HG02759 (cell line): Measurements from ENCODE around the gene TPRG1L.

ENCODE experiments used
- ATAC-seq: cut with Tn5 transposase; IDR thresholded peaks from one replicate; pipeline ENCODE4 v1.9.1; 2021; ENCODE audit warnings: mild to moderate bottlenecking, moderate library complexity; ENCODE audit not compliant: unreplicated experiment

TPRG1L gene

DNA sequence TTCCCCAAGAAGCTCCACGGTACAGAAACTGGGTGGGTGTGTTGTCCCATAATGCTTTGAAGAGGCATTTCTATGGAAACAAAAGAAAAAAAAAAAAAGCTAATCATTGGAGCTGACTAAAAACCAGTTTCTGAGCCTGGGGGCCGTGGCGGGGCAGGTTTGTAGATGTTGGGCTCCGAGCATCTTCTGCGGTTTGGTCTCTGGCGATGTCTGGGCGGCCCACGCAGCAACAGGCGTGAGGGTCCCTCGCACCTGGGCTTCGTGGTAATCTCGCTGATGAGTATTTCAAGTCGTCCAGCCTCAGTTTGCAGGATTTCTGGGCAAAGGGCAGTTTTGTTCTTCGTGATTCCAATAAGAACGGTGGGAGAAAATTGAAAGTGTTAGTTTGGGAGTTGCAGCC lies 34.3 kb downstream of the TPRG1L start:
- no peak for ATAC-seq

DNA sequence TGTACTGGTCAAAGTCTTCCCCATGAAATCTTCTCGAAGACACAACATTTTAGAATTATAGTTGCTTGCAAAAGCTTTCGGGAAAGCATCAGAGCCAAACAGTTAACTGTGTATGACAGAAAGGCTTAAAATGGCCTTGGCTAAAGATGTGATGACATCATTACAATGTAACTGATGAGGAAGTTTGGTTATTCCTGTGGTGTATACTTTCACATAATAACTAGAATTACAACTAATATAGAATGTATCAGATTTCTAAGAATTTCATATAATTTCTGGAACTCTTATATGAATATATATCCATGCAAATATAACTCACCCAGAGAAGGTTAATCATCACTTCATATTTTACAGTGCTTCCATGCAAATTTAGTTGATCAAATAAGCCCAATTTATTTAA lies 35.9 kb downstream of the TPRG1L start:
- ATAC-seq, result no peak

DNA sequence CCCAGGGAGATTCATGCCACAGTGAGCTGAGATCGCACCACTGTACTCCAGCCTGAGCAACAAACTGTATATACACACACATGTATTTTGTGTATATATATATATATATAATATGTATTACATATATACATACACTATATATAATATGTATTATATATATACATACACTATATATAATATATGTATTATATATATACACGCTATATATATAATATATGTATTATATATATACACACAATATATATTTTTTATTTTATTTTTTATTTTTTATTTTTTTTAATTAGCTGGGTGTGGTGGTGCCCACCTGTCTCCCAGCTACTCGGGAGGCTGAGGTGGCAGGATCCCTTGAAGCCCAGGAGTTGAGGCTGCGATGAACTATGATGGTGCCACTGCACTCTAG lies 36.8 kb downstream of the TPRG1L start:
- no peak for ATAC-seq

- no peak for ATAC-seq
Measured at GRCh38 chr1:3662080-3662671, 37.4 kb downstream of the TPRG1L start.

DNA sequence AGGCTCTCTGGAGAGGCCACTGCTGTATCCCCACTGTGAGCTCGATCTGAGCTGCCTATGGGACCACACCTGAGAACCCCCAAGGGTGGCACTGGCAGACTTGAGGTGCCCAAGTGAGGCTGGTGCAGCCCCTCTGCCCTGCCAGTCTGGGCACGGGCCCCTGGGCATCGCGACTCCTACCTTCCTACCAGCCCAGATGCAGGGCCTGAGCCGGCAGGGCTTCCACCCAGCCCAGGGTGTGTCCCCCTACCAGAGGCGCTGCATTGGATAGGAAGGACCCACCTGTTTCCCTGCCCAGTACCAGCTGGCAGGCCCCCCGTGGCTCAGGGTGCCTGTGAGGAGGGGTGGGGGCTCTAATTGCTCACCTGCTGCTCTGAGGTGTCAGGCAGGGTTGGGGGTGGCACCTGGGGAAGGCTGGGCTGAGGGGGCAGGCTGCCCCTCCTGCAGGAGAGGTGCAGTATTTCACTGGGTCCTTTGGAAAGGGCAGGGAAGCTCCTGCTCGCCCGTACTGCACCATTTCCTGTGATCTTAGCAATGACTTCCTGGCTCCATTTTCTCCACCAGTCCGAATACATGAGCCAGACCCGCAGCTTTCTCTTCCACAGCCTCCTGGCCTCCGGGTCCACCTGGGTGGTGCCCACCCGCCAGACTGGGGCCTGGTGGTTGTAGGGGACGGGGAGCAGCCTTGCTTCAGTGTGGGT lies 39.3 kb downstream of the TPRG1L start:
- no peak for ATAC-seq

DNA sequence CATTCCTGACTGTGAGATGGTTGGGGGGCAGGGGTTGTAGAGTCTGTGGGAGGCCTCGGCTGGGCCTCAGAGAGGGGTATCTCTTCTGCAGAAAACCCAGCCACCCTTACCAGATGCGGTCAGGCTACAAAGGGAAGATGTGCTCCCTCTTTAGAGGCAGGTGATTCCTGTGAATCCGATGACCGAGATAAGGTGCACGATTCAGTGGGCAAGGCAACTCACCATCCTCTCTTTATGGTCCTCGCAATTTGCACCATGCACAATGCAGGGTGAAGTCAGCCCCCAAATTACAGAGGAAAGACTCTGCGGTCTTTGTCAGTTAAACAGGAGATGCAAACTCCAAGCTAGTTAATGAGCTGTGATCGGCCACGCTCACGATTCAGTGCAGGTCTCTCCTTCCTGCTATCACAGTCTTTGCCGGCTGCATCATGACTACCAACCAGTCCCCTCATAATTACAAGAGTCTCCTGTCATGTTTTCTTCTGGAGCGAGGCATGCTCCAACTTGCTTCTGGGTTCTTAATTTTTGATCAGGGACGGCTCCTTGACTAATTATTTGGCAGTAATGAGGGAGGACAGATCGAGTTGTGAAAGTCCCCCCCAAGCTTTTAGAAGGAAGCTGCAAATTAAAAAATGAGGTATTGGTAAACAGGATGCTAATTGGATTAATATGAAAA lies 40.0 kb downstream of the TPRG1L start:
- ATAC-seq, result no peak

DNA sequence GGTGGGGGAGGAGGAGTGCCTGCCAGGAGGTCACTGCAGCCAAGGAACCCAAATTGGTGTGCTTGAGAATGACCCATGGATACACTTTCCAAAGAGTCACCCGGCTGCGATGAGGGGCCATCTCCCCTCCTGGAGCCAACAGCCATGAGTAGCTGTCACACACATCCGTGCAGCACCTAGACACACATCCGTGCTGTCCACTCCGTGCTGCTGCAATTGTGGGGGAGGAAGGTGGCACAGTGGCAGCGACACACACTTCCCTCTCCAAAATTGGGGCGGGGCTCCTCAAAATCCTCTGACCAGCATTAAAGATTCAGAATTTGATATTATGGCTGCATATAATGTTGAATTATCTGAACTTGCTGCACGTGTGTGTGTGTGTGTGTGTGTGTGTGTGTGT lies 43.3 kb downstream of the TPRG1L start:
- no peak for ATAC-seq

DNA sequence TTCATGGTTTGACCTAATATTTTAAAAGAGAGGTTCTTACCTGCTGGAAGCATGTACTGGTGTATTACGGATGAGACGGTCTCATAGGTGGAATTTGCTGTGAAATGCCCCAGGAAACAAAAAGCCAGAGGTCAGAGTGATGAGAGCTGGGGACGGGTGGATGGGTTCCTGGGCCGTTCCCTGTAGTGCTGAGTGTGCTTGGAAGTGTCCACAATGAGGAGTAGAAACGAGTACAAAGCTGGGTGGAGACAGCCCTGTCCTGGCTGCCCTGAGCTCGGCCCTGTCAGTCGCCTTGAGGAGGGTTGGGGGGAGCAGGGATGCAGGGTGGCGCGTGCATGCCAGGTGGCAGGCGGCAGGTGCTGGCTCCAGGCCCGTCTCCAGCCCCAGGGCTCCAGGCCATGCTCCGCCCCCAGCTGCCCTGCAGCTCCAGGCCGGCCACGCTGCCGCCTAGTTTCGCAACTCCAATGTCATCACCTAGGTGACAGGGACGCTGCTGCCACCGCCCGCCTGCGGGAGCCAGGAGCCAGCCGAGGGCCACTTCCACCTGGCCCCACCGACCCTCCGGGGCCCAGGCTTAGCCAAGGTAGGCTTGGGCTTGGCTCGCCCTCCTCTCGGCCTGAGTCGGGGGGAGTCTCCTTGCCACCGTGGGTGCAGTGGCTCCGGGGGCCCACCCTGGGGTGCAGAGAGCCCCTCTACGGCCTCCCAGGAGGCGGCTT lies 43.9 kb downstream of the TPRG1L start:
- no peak for ATAC-seq

DNA sequence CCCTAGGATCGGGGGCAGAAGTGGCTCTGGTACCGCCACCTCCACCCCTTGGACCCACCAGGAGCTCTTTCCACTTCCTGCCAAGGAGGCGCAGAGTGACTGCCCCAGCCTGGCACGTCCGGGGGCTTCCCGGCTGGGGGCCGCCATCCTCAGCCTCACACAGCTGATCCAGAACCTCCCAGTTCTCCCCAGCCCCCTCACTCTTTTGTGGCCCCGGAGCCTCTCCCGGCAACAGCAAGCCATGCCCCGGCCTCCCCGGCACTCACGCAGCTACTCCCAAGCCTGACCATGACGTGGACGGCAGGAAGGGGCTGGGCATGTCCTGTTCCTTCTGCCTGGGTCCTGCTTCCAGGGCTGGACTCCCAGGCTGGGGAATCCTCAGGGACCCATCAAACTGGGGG lies 44.6 kb downstream of the TPRG1L start:
- ATAC-seq, result no peak

- no peak for ATAC-seq
Measured at GRCh38 chr1:3669971-3670431, 45.2 kb downstream of the TPRG1L start.

DNA sequence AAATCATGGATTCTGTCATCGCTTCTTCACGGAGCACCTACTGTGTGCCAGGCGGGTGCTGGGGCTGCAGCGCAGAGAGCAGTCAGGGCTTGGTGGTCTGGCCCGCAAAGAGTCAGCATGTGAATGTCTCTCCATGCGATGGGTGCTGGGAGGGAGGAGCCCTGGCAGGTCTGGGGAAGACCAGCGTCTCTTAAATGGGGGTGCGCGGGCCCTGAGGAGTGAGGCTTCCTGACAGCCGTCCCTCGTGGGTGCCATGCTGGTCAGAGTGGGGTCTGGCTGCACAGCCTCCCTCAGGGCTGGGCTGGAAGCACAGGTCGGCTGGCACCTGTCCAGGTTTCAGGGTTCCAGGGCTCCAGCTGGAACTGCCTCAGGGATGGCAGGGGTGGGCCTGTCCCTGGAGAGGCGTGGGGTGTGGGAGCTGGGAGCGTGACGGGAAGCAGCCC lies 46.0 kb downstream of the TPRG1L start:
- ATAC-seq, result no peak

DNA sequence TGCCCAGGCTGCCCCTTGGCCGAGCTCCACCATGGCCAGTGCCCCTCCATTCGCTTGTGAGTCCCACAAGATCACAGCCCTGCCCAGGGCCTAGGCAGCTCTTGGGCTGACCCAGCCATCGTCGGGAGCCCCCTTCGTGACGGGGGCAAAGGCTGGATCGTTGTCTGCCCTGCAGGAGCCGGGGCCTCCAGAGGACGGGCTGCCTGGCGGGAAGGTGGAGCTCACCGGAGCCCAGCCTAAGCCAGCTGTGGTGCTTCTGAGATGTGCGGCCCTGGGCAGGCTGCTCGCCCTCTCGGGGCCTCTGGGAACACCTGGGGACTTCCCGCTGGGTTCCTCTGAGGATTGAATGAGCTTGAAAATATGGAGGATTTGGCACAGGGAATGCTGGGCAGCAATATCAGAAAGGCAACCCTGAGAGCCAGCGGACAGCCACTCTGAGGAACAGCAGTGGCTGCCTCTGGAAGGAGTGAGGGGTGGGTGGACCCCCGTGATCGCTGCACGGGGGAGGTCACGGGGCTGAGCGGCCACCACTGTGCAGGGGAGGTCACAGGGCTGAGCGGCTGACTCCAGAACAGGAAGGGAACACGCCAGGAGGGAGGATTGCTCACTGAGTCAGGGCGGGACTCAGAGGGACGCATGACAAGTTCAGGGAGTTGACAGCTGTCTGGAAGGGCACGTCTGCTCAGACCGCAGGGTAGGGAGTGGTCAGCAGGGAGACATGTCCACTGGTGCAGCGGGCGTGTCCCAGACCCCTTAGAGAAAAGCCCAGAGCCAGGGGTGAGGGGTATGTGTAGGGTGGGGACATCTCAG lies 46.8 kb downstream of the TPRG1L start:
- no peak for ATAC-seq

DNA sequence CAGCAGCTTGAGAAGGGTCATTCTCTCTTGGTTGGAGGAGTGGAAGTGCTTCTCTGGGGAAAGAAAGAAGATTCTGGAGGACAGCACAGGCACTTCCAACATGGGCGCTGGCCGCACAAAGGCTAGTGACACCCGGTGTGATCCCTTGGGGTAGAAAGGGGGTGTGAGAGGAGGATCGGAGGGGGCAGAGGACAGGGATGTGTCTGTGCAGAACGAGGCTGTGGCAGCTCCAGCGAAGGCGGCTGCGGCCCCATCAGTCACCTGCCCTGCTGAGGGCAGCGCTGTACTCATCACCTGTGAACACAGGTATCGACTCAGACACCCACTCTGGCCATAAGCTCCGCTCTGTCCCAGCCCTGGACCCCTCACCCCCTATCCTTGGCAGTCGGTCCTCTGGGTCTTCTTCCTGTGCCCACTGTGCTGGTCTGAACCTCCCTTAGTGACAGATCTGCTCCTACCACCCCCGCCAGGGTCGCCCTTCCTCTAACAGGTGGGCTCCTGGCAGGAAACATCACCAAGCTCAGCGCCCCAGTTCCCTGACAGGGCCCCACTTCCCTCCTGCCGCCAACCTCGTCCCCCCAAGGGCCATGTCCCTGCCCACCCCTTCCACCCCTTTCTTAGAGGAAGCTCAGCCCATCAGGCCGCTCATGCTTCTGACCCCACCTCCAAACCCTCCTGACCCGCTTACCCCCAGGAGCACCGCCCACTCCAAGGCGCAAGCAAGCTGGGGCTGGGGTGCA lies 47.6 kb downstream of the TPRG1L start:
- no peak for ATAC-seq

GRCh38 chr1:3672971-3673361 lies 48.2 kb downstream of the TPRG1L start:
- no peak for ATAC-seq

GRCh38 chr1:3673381-3674099 lies 48.7 kb downstream of the TPRG1L start:
- no peak for ATAC-seq

- ATAC-seq, result no peak
Measured at GRCh38 chr1:3674100-3675094, 49.6 kb downstream of the TPRG1L start.

DNA sequence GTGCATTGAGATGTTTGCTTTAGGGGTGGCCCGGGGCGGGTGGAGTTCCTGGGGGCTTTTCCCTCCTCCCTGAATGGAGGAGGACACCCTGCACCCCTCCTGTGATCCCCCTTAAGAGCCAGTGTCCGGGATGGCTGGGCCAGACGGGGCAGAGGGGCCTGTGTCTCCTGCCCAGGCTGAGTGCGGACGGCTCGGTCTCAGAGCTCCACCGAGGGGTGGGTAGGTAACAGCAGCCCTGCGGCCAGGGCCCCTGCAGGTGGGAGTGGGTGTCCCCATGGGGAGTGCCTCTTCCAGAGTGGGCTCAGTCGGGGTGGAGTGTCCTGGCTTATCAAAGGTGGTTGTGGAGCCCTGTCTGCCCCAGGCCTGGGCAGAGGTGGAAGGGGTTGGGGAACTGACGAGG lies 50.6 kb downstream of the TPRG1L start:
- ATAC-seq, result no peak
